Glomerular visceral epithelial cell (primary cell): ENCODE measurements around the gene CDCA7.
"Not testable (repeated sequence)": the region's sequence is repeated elsewhere in the genome, so short reads cannot be mapped to it uniquely, and the experiment has no call there.

ENCODE experiments used
- DNase-seq: peaks from one replicate; pipeline ENCODE4 v3.0.0-alpha.2; 2016; ENCODE audit errors: extremely low spot score

The CDCA7 gene

DNA sequence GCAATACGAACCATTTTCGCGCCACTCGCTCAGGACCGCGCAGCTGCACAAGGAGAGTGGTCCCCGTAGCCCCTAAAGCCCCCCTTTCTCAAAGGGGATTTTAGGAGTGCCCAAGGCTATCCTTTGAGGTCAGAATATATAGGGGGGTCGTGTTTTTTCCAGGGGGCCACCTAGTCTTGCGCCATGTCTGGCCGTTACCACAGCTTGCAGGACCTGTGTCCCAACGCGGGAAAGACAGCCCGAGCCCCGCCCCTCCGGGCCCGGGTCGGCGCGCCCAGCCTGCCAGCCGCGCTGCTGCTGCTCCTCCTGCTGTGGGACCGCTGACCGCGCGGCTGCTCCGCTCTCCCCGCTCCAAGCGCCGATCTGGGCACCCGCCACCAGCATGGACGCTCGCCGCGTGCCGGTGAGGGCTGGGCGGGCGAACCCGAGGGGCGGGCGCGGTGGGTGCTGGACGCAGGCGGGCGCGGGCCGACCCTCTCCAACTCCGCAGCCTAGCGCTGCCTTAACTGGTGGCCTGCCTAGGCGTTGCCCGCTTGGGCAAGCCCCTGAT is at the start of gene CDCA7:
Gene CDCA7 (plus strand): TSS at position 291 of the 550 bp plus-strand sequence. CDS start 92 bp downstream, at position 383.
- peak; percentile 82 for DNase-seq

DNA sequence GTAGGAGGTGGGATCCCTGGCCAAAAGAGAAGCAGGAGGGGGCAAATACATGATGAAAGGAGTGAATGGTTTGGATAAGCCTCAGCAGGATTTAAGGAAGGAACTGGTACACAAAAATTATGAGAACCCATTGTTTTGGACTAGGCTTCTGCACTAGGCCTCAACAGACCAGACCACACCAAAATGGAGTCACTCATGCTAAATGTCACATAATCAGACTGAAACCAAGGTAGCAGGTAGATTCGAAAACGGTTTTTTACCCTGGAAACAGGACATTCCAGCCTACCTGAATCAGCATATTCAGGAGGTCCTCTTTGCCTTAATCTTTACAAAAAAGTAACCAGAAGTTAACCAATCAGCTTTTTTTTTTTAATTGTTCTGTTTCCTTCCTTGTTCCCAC is 49.4 kb upstream of the CDCA7 start:
- DNase-seq: no peak

GRCh38 chr2:173307293-173307692 is 47.4 kb upstream of the CDCA7 start:
- DNase-seq: no peak

DNA sequence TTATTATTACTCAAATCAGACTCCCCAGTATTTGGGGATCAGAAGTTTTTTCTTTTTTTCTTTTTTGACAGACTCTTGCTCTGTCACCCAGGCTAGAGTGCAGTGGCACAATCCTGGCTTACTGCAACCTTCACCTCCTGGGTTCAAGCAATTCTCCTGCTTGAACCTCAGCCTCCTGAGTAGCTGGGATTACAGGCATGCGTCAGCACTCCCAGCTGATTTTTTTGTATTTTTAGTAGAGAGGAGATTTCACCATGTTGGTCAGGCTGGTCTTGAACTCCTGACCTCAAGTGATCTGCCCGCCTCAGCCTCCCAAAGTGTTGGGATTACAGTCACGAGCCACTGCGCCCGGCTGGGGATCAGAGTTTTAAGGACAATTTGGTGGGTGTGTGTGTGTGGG is 45.3 kb upstream of the CDCA7 start:
- not testable (repeated sequence) for DNase-seq

DNA sequence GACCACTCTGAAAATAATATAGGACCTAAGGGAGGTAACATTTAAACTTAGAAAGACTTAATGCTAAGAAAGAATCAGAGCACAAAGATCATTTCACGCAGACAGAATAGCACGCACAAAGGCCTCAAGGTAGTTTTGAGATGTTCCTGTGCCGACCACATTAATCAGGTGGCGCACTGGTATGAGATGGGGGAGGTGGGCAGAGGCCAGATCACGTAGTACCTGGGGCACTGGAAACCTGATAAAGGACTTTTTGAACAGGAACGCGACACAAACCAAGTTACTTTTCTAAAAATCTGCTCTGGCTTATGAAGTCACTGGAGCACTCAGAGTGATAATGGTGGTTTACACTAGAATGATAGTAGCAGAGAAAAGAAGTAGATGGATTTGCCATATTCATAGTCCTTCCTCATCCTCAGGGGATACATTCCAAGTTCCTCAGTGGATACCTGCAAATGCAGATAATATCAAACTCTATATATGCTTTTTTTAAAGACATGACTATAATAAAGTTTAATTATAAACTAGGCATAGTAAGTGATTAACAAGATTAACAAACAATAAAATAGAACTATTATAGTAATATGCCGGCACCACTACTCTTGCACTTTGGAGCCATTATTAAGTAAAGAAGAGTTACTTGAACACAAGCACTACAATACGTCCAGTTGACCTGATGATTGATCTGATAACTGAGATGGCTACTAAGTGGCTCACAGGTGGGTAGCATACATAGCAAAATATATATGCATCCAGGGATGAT is 42.6 kb upstream of the CDCA7 start:
- no peak for DNase-seq

- no peak for DNase-seq
Observed at GRCh38 chr2:173323371-173323770, 31.3 kb upstream of the CDCA7 start.

- no peak for DNase-seq
Observed at GRCh38 chr2:173326806-173327205, 27.9 kb upstream of the CDCA7 start.

- DNase-seq: no peak
Observed at GRCh38 chr2:173327421-173327820, 27.3 kb upstream of the CDCA7 start.

DNA sequence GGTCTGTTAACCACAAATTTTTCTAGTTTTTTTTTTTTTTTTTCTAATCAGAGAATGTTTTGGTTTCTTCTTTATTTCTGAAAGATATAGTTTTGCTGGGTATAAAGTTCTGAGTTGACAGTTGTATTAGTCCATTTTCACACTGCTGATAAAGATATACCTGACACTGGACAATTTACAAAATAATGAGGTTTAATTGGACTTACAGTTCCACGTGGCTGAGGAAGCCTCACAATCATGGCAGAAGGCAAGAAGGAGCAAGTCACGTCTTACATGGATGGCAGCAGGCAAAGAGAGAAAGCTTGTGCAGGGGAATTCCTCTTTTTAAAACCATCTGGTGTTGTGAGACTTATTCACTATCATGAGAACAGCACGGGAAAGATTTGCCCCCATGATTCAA is 21.7 kb upstream of the CDCA7 start:
- DNase-seq: not testable (repeated sequence)

DNA sequence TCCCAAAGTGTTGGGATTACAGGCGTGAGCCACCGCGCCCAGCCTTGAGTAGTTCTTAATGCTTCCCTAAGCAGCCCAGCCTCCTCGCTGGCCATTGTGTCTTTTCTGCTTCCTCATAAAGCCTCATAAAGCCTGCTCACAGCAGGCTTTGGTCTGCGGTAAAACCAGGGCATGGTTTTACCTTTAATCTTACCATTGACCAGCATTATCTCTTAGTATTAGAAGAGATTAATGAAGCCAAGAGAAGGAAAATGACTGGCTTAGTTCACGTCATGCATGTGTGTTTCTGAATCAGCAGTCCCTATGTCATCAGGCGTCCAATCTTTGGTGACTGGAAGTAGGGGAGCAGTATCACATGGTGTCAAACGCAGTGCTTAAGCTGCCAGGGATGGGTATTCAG is 14.9 kb upstream of the CDCA7 start:
- DNase-seq: no peak

GRCh38 chr2:173343921-173344320 is 10.8 kb upstream of the CDCA7 start:
- no peak for DNase-seq

- no peak for DNase-seq
Observed at GRCh38 chr2:173346035-173346434, 8.6 kb upstream of the CDCA7 start.

GRCh38 chr2:173347305-173348168 is 7.1 kb upstream of the CDCA7 start:
- DNase-seq: no peak

- no peak for DNase-seq
Observed at GRCh38 chr2:173349287-173349686, 5.4 kb upstream of the CDCA7 start.

- DNase-seq: no peak
Observed at GRCh38 chr2:173350383-173350782, 4.3 kb upstream of the CDCA7 start.

- DNase-seq: no peak
Observed at GRCh38 chr2:173351879-173352278, 2.8 kb upstream of the CDCA7 start.

DNA sequence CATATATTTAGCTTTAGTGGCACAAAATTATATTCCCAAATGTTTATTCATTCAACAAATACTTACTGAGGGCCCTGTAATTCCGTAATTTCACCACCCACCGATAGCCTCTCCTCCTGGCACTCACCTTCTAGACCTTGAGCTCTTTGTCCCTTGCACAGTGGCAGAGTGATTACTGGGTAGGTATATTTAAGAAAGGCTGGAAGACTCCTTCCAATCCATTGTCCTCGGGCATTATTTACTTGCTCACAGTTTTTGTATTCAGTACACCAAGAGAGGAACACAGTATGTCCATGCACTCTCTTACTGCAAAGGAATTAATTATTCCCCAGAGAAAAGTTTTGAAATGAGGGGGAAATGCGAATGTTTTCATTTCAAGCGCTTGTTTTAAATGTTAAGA is 1.1 kb upstream of the CDCA7 start:
- no peak for DNase-seq

- peak; percentile 71 for DNase-seq
Observed at GRCh38 chr2:173354073-173354581, 545 bp upstream of the CDCA7 start.

- DNase-seq: peak; percentile 72
Observed at GRCh38 chr2:173355132-173355865, 627 bp downstream of the CDCA7 start.

DNA sequence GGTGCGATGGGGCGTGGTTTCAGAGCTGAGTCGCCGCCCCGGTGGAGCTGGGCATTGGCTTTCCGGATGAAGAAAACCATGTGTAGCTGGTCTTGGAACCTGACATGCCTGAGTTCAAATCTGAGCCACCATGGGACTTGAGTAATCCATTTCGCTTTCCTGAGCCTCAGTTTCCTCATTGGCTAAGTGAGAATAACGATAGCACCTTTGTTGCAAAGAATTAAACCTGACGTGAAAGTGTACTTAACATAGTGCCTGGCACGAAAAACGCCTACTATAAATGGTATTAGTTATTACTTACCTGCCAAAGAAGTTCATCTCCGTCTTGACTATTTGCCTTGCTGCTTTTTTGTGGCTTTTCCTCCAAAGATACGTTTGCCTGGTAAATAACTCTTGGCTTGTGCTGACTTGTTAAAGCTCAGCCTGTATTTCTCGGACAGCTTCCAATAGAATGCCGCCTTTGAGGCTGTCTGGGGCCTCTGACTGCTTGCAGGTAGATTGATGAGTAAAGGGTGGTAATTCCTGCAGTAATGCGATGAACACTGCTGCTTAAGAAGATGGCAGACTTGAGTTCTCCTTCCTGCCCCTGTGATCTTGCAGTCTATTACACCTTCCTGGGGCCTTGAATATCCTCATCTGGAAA is 1.3 kb downstream of the CDCA7 start:
- no peak for DNase-seq

- DNase-seq: no peak
Observed at GRCh38 chr2:173357346-173357745, 2.7 kb downstream of the CDCA7 start.
